CD4-positive, alpha-beta memory T cell (primary cell): ENCODE measurements around the gene ZNF749. TPM values are rescaled to one million over a fixed set of nuclear protein-coding genes. Genes with fewer than 3 reads are reported as not detected.

Experiments used
- polyA plus RNA-seq, 2 donors: library from polyadenylated mRNA; unstranded; fragments of 300-500 nt; fragmentation: Illumina TruSeq; gene quantifications; one replicate each; pipeline ENCODE4 v1.2.3, GENCODE V29; 2021
- total RNA-seq, 2 experiments: library from RNA; stranded (reverse); gene quantifications; one replicate each; pipeline ENCODE4 v1.2.3, GENCODE V29; 2021

The ZNF749 gene
- total and polyA plus RNA-seq, 4 experiments from 2014 or later: 5.9 to 21.4 (median 15.0) TPM

Other genes with a start within 250 kb of the ZNF749 start
- 10 to 100 TPM; 62.5 to 64.1 TPM for gene ZNF264, start 243.8 kb upstream of the ZNF749 start, total RNA-seq
- 10 to 100 TPM; 12.6 to 13.3 TPM for gene ZNF264, start 243.8 kb upstream of the ZNF749 start, polyA plus RNA-seq
- gene AURKC, start 204.3 kb upstream of the ZNF749 start, total RNA-seq: under 1 TPM; 0.67 to 0.81 TPM
- under 1 TPM; 0.29 to 0.54 TPM for gene AURKC, start 204.3 kb upstream of the ZNF749 start, polyA plus RNA-seq
- 10 to 100 TPM; 19.7 to 21.6 TPM for gene ZNF805, start 194.7 kb upstream of the ZNF749 start, total RNA-seq
- gene ZNF805, start 194.7 kb upstream of the ZNF749 start, polyA plus RNA-seq: 1 to 10 TPM; 2.7 to 5.6 TPM
- 10 to 100 TPM; 60.2 to 69.6 TPM for gene ZNF460, start 154.8 kb upstream of the ZNF749 start, total RNA-seq
- 1 to 10 TPM; 4.4 to 4.8 TPM for gene ZNF460, start 154.8 kb upstream of the ZNF749 start, polyA plus RNA-seq
- 10 to 100 TPM in 1 of 2 experiments, 1 to 10 TPM in 1; 9.4 to 10.7 TPM for gene ZNF543, start 114.9 kb upstream of the ZNF749 start, total RNA-seq
- 1 to 10 TPM; 1.9 to 6.2 TPM for gene ZNF543, start 114.9 kb upstream of the ZNF749 start, polyA plus RNA-seq
- 10 to 100 TPM; 13.3 to 13.6 TPM for gene ZNF304, start 84.1 kb upstream of the ZNF749 start, total RNA-seq
- 1 to 10 TPM in 1 of 2 donors, under 1 TPM in 1; 0.43 to 4.1 TPM for gene ZNF304, start 84.1 kb upstream of the ZNF749 start, polyA plus RNA-seq
- 10 to 100 TPM; 11.0 to 12.1 TPM for gene TRAPPC2B, start 71.8 kb upstream of the ZNF749 start, total RNA-seq
- gene TRAPPC2B, start 71.8 kb upstream of the ZNF749 start, polyA plus RNA-seq: 10 to 100 TPM; 27.4 to 31.0 TPM
- gene ZNF547, start 71.8 kb upstream of the ZNF749 start, total RNA-seq: 10 to 100 TPM in 1 of 2 experiments, 1 to 10 TPM in 1; 6.5 to 10.8 TPM
- 1 to 10 TPM in 1 of 2 donors, under 1 TPM in 1; 0.56 to 1.8 TPM for gene ZNF547, start 71.8 kb upstream of the ZNF749 start, polyA plus RNA-seq
- 100 to 1,000 TPM in 1 of 2 experiments, 10 to 100 TPM in 1; 85.4 to 103 TPM for gene ZNF548, start 45.5 kb upstream of the ZNF749 start, total RNA-seq
- gene ZNF548, start 45.5 kb upstream of the ZNF749 start, polyA plus RNA-seq: 10 to 100 TPM; 14.1 to 14.8 TPM
- 10 to 100 TPM; 28.3 to 29.9 TPM for gene ZNF17, start 24.2 kb upstream of the ZNF749 start, total RNA-seq
- 1 to 10 TPM; 3.6 to 9.5 TPM for gene ZNF17, start 24.2 kb upstream of the ZNF749 start, polyA plus RNA-seq
- under 1 TPM; 0.36 to 0.76 TPM for gene VN1R1, start 21.8 kb downstream of the ZNF749 start, total RNA-seq
- gene VN1R1, start 21.8 kb downstream of the ZNF749 start, polyA plus RNA-seq: not detected
- 10 to 100 TPM; 12.8 to 17.4 TPM for gene ZNF772, start 42.2 kb downstream of the ZNF749 start, total RNA-seq
- 1 to 10 TPM; 2.0 to 2.8 TPM for gene ZNF772, start 42.2 kb downstream of the ZNF749 start, polyA plus RNA-seq
- gene ZNF419, start 52.4 kb downstream of the ZNF749 start, total RNA-seq: 10 to 100 TPM; 25.3 to 28.4 TPM
- gene ZNF419, start 52.4 kb downstream of the ZNF749 start, polyA plus RNA-seq: 10 to 100 TPM in 1 of 2 donors, 1 to 10 TPM in 1; 7.5 to 11.7 TPM
- gene ZNF773, start 64.6 kb downstream of the ZNF749 start, total RNA-seq: 10 to 100 TPM; 25.3 to 28.7 TPM
- gene ZNF773, start 64.6 kb downstream of the ZNF749 start, polyA plus RNA-seq: 10 to 100 TPM in 1 of 2 donors, 1 to 10 TPM in 1; 5.2 to 15.2 TPM
- gene ZNF549, start 92.0 kb downstream of the ZNF749 start, total RNA-seq: 10 to 100 TPM; 20.5 to 21.8 TPM
- gene ZNF549, start 92.0 kb downstream of the ZNF749 start, polyA plus RNA-seq: 1 to 10 TPM; 8.0 to 9.0 TPM
- gene ZNF550, start 124.5 kb downstream of the ZNF749 start, total RNA-seq: 10 to 100 TPM; 37.0 to 37.8 TPM
- gene ZNF550, start 124.5 kb downstream of the ZNF749 start, polyA plus RNA-seq: 1 to 10 TPM; 5.4 to 9.8 TPM
- 10 to 100 TPM; 12.0 to 13.9 TPM for gene ZNF416, start 143.6 kb downstream of the ZNF749 start, total RNA-seq
- gene ZNF416, start 143.6 kb downstream of the ZNF749 start, polyA plus RNA-seq: 1 to 10 TPM; 4.6 to 8.4 TPM
- gene ZIK1, start 148.8 kb downstream of the ZNF749 start, total RNA-seq: 10 to 100 TPM; 11.1 to 11.3 TPM
- gene ZIK1, start 148.8 kb downstream of the ZNF749 start, polyA plus RNA-seq: 1 to 10 TPM; 6.9 to 8.3 TPM
- 10 to 100 TPM in 1 of 2 experiments, 1 to 10 TPM in 1; 9.9 to 10.9 TPM for gene ZNF530, start 164.6 kb downstream of the ZNF749 start, total RNA-seq
- 1 to 10 TPM; 6.8 to 9.8 TPM for gene ZNF530, start 164.6 kb downstream of the ZNF749 start, polyA plus RNA-seq
- 10 to 100 TPM; 32.1 to 32.3 TPM for gene ZNF134, start 178.9 kb downstream of the ZNF749 start, total RNA-seq
- 10 to 100 TPM in 1 of 2 donors, 1 to 10 TPM in 1; 8.9 to 12.7 TPM for gene ZNF134, start 178.9 kb downstream of the ZNF749 start, polyA plus RNA-seq
- 10 to 100 TPM; 48.7 to 53.3 TPM for gene ZNF211, start 197.8 kb downstream of the ZNF749 start, total RNA-seq
- gene ZNF211, start 197.8 kb downstream of the ZNF749 start, polyA plus RNA-seq: 10 to 100 TPM; 19.6 to 26.0 TPM
- not detected for gene ZSCAN4, start 233.6 kb downstream of the ZNF749 start, total RNA-seq
- not detected for gene ZSCAN4, start 233.6 kb downstream of the ZNF749 start, polyA plus RNA-seq
- 10 to 100 TPM; 17.7 to 17.9 TPM for gene ZNF551, start 246.7 kb downstream of the ZNF749 start, total RNA-seq
- gene ZNF551, start 246.7 kb downstream of the ZNF749 start, polyA plus RNA-seq: 1 to 10 TPM; 6.8 to 9.5 TPM